DND-41 (cell line): ENCODE data around the gene RUNX2.

Experiments used
- EZH2 ChIP-seq: IDR thresholded peaks from 3 replicates; pipeline ENCODE4 v1.6.1; 2012; ENCODE audit warnings: borderline replicate concordance, low read depth, mild to moderate bottlenecking, moderate library complexity, low read length, inconsistent platforms; ENCODE audit not compliant: severe bottlenecking
- TF ChIP-seq, protein P1 (sequence below): IDR thresholded peaks from 2 replicates; pipeline ENCODE4 v1.5.1; 2012; ENCODE audit warnings: borderline replicate concordance, low read length, moderate library complexity, mild to moderate bottlenecking; ENCODE audit not compliant: poor library complexity, severe bottlenecking; ENCODE audit errors: extremely low read depth

DNA sequence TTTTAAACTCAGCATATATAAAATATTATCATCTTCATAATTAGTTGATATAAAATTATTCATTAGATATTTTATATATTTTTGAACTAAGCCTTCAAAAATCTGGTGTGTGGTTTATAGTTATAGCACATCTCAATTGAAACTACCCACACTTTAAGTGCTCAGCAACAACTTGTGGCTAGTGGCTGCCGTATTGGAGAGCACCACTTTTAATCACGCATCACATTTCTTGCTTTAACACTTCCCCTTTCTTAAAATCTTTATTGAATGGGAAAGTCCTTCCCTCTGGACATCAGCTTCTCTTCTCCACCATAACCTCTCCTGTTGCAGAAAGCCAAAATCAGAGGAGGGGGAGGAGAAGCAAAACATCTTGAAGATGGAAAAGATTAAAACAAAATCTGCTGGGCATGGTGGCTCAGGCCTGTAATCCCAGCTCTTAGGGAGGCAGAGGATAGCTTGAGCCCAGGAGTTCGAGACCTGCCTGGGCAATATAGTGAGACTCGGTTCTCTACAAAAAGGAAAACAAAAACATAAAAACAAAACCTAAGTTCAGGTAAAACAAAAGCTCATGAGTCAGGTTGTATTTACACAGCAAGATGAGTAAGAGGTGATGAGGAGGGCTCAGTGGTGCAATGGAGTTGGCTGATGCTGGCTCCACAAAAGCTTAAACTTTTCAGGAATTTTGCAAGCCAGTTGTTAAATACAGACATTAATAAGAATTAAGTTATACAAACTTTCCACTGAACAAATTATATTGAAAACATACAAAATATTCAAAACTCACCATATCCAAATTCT is 286.6 kb downstream of the RUNX2 start:
- TF ChIP-seq, protein P1, sequence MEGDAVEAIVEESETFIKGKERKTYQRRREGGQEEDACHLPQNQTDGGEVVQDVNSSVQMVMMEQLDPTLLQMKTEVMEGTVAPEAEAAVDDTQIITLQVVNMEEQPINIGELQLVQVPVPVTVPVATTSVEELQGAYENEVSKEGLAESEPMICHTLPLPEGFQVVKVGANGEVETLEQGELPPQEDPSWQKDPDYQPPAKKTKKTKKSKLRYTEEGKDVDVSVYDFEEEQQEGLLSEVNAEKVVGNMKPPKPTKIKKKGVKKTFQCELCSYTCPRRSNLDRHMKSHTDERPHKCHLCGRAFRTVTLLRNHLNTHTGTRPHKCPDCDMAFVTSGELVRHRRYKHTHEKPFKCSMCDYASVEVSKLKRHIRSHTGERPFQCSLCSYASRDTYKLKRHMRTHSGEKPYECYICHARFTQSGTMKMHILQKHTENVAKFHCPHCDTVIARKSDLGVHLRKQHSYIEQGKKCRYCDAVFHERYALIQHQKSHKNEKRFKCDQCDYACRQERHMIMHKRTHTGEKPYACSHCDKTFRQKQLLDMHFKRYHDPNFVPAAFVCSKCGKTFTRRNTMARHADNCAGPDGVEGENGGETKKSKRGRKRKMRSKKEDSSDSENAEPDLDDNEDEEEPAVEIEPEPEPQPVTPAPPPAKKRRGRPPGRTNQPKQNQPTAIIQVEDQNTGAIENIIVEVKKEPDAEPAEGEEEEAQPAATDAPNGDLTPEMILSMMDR = no peak
- TF ChIP-seq EZH2 = no peak
